ENCODE results near the gene CSRNP2. TPM values are rescaled to one million over a fixed set of nuclear protein-coding genes. Genes with fewer than 3 reads are reported as not detected.
A peak's percentile ranks its signal among the peaks of the same experiment; 100 is the strongest.

Gene CSRNP2
- total and polyA plus RNA-seq, 2 donors (not counting 1 experiment from before 2014, with no cell fraction given), result 19.8 to 21.4 TPM

GRCh38 chr12:51131745-51132521 is 48.5 kb upstream of the CSRNP2 start:
- DNase-seq (ENCODE audit: low read depth in 2 of 2), result no peak
- H2AFZ ChIP-seq (ENCODE audit: low read length), result no peak overlapping the region
- no peak overlapping the region for H3K9ac ChIP-seq (ENCODE audit: insufficient read depth, low read length)
- H3K4me2 ChIP-seq (ENCODE audit: extremely low read depth, insufficient read depth, low read length), result no peak overlapping the region
- TF ChIP-seq CTCF (conservative IDR thresholded peaks at IDR 0.05 in 1 of 2, IDR thresholded peaks at IDR 0.05 in 1 of 2; ENCODE audit: low read depth in 1 of 2, low read length in 2 of 2) (no peak), EZH2 (IDR thresholded peaks at IDR 0.05; ENCODE audit: low read length, missing control alignments) (no peak)
- H4K20me1 ChIP-seq (ENCODE audit: control insufficient read depth, extremely low read depth, insufficient read depth, low read length), result no peaks in the 10 kb centered on the region
- H3K4me3 ChIP-seq (replicated peaks in 1 of 4; ENCODE audit: control extremely low read depth in 1 of 4, insufficient read depth in 1 of 4, low read depth in 3 of 4, low read length in 4 of 4), result no peak overlapping the region
- no peak overlapping the region for H3K27ac ChIP-seq (ENCODE audit: insufficient read depth, low read length)
- no peaks in the 10 kb centered on the region for H3K36me3 ChIP-seq (ENCODE audit: control insufficient read depth, insufficient read depth, low read length)
- H3K9me3 ChIP-seq (ENCODE audit: control insufficient read depth, insufficient read depth, low read depth, low read length), result no peaks in the 10 kb centered on the region
- H3K27me3 ChIP-seq (ENCODE audit: control insufficient read depth, insufficient read depth, low read length), result no peaks in the 10 kb centered on the region
- no peaks in the 10 kb centered on the region for H3K4me1 ChIP-seq (ENCODE audit: control insufficient read depth, extremely low read depth, insufficient read depth, low read length)
- H3K79me2 ChIP-seq (ENCODE audit: control insufficient read depth, insufficient read depth, low read length), result no peaks in the 10 kb centered on the region

GRCh38 chr12:51128919-51129318 is 45.5 kb upstream of the CSRNP2 start:
- no peaks in the 10 kb centered on the region for H3K27me3 ChIP-seq (ENCODE audit: control insufficient read depth, insufficient read depth, low read length)
- no peak overlapping the region for H3K4me2 ChIP-seq (ENCODE audit: extremely low read depth, insufficient read depth, low read length)
- H3K36me3 ChIP-seq (ENCODE audit: control insufficient read depth, insufficient read depth, low read length), result peaks cover 3% of the 10 kb centered on the region
- TF ChIP-seq CTCF (conservative IDR thresholded peaks at IDR 0.05 in 1 of 2, IDR thresholded peaks at IDR 0.05 in 1 of 2; ENCODE audit: low read depth in 1 of 2, low read length in 2 of 2), result no peak
- TF ChIP-seq EZH2 (IDR thresholded peaks at IDR 0.05; ENCODE audit: low read length, missing control alignments), result no peak
- H3K4me1 ChIP-seq (ENCODE audit: control insufficient read depth, extremely low read depth, insufficient read depth, low read length), result no peaks in the 10 kb centered on the region
- H3K4me3 ChIP-seq (replicated peaks in 1 of 4; ENCODE audit: control extremely low read depth in 1 of 4, insufficient read depth in 1 of 4, low read depth in 3 of 4, low read length in 4 of 4), result no peak overlapping the region
- H3K9ac ChIP-seq (ENCODE audit: insufficient read depth, low read length), result no peak overlapping the region
- no peaks in the 10 kb centered on the region for H4K20me1 ChIP-seq (ENCODE audit: control insufficient read depth, extremely low read depth, insufficient read depth, low read length)
- H3K79me2 ChIP-seq (ENCODE audit: control insufficient read depth, insufficient read depth, low read length), result no peaks in the 10 kb centered on the region
- no peaks in the 10 kb centered on the region for H3K9me3 ChIP-seq (ENCODE audit: control insufficient read depth, insufficient read depth, low read depth, low read length)
- DNase-seq (ENCODE audit: low read depth in 2 of 2), result peak; percentile 34 to 47
- H3K27ac ChIP-seq (ENCODE audit: insufficient read depth, low read length), result no peak overlapping the region
- no peak overlapping the region for H2AFZ ChIP-seq (ENCODE audit: low read length)

GRCh38 chr12:51127050-51127729 is 43.8 kb upstream of the CSRNP2 start:
- no peaks in the 10 kb centered on the region for H3K9me3 ChIP-seq (ENCODE audit: control insufficient read depth, insufficient read depth, low read depth, low read length)
- no peaks in the 10 kb centered on the region for H3K4me1 ChIP-seq (ENCODE audit: control insufficient read depth, extremely low read depth, insufficient read depth, low read length)
- DNase-seq (ENCODE audit: low read depth in 2 of 2), result peak in 1 of 2 donors; percentile 44
- H2AFZ ChIP-seq (ENCODE audit: low read length), result no peak overlapping the region
- no peak overlapping the region for H3K4me2 ChIP-seq (ENCODE audit: extremely low read depth, insufficient read depth, low read length)
- no peaks in the 10 kb centered on the region for H3K79me2 ChIP-seq (ENCODE audit: control insufficient read depth, insufficient read depth, low read length)
- no peaks in the 10 kb centered on the region for H3K27me3 ChIP-seq (ENCODE audit: control insufficient read depth, insufficient read depth, low read length)
- peaks cover 3% of the 10 kb centered on the region for H3K36me3 ChIP-seq (ENCODE audit: control insufficient read depth, insufficient read depth, low read length)
- no peak overlapping the region for H3K4me3 ChIP-seq (replicated peaks in 1 of 4; ENCODE audit: control extremely low read depth in 1 of 4, insufficient read depth in 1 of 4, low read depth in 3 of 4, low read length in 4 of 4)
- no peak overlapping the region for H3K27ac ChIP-seq (ENCODE audit: insufficient read depth, low read length)
- no peak for TF ChIP-seq CTCF (conservative IDR thresholded peaks at IDR 0.05 in 1 of 2, IDR thresholded peaks at IDR 0.05 in 1 of 2; ENCODE audit: low read depth in 1 of 2, low read length in 2 of 2)
- no peak for TF ChIP-seq EZH2 (IDR thresholded peaks at IDR 0.05; ENCODE audit: low read length, missing control alignments)
- H3K9ac ChIP-seq (ENCODE audit: insufficient read depth, low read length), result no peak overlapping the region
- H4K20me1 ChIP-seq (ENCODE audit: control insufficient read depth, extremely low read depth, insufficient read depth, low read length), result no peaks in the 10 kb centered on the region

Measured in fibroblast of lung (primary cell).